Osteoblast (primary cell): ENCODE measurements around the gene ANKRD29. TPM values are rescaled to one million over a fixed set of nuclear protein-coding genes. Genes with fewer than 3 reads are reported as not detected.

Source experiments
- DNase-seq: peaks from one replicate; pipeline ENCODE4 v3.0.0; 2011; ENCODE audit warnings: low spot score, mixed read lengths; ENCODE audit not compliant: insufficient read length; ENCODE audit errors: missing footprints
- H2AFZ ChIP-seq: 2 replicates; pipeline ENCODE4 v1.6.0; 2011; ENCODE audit warnings: mild to moderate bottlenecking, low read length
- H3K27ac ChIP-seq: 2 replicates; pipeline ENCODE4 v1.5.1; 2011; ENCODE audit warnings: mild to moderate bottlenecking, low read depth, low read length, moderate library complexity
- H3K27me3 ChIP-seq: 2 replicates; pipeline ENCODE4 v1.6.0; 2012; ENCODE audit warnings: mild to moderate bottlenecking, control low read depth, inconsistent platforms, low read length, moderate library complexity; ENCODE audit not compliant: insufficient read depth
- H3K36me3 ChIP-seq: 2 replicates; pipeline ENCODE4 v1.5.1; 2011; ENCODE audit warnings: mild to moderate bottlenecking, low read length, control low read depth, moderate library complexity; ENCODE audit not compliant: insufficient read depth
- H3K4me1 ChIP-seq: 2 replicates; pipeline ENCODE4 v1.5.1; 2011; ENCODE audit warnings: mild to moderate bottlenecking, low read length, control low read depth, moderate library complexity; ENCODE audit not compliant: insufficient read depth
- H3K4me2 ChIP-seq: 2 replicates; pipeline ENCODE4 v1.6.0; 2011; ENCODE audit warnings: mild to moderate bottlenecking, low read length; ENCODE audit not compliant: insufficient read depth
- H3K4me3 ChIP-seq: fragments of 200-600 bp; sonication (generic); 3 replicates; pipeline ENCODE4 v1.5.1; 2012; ENCODE audit warnings: mild to moderate bottlenecking, low read length, inconsistent platforms; ENCODE audit not compliant: insufficient read depth
- H3K79me2 ChIP-seq: 2 replicates; pipeline ENCODE4 v1.6.0; 2012; ENCODE audit warnings: mild to moderate bottlenecking, low read length, control low read depth, inconsistent platforms; ENCODE audit not compliant: insufficient read depth
- H3K9me3 ChIP-seq: 2 replicates; pipeline ENCODE4 v1.5.1; 2011; ENCODE audit warnings: low read depth, low read length, control low read depth
- H4K20me1 ChIP-seq: 2 replicates; pipeline ENCODE4 v1.6.0; 2012; ENCODE audit warnings: mild to moderate bottlenecking, low read length, control low read depth; ENCODE audit not compliant: insufficient read depth
- CTCF ChIP-seq: IDR thresholded peaks from 2 replicates; pipeline ENCODE4 v1.5.1; 2011; ENCODE audit warnings: mild to moderate bottlenecking, low read depth, low read length, moderate library complexity; ENCODE audit errors: extremely low read depth
- total RNA-seq: library from RNA; depleted of rRNA; stranded (reverse); fragments of >200 nt; gene quantifications from 2 replicates; pipeline ENCODE4 v1.2.3, GENCODE V29; 2012

Gene ANKRD29
- 9.8 and 20.9 TPM in 2 replicates for total RNA-seq

- peak within 1 kb of the TSS; percentile 24 for H3K27ac ChIP-seq
- DNase-seq = peak; percentile 92
Measured at GRCh38 chr18:23662309-23663263, at the start of gene ANKRD29. Gene ANKRD29 (minus strand): TSS chr18:23662911. CDS start chr18:23662730, 181 bp downstream.

GRCh38 chr18:23712445-23712844 lies 49.7 kb upstream of the ANKRD29 start:
- H3K27me3 ChIP-seq = no peaks in the 10 kb centered on the region
- no peak for TF ChIP-seq CTCF
- no peak for DNase-seq
- no peak overlapping the region for H3K4me3 ChIP-seq
- H3K9me3 ChIP-seq = no peaks in the 10 kb centered on the region
- H3K4me1 ChIP-seq = peaks cover 18% of the 10 kb centered on the region
- no peak overlapping the region for H2AFZ ChIP-seq
- no peaks in the 10 kb centered on the region for H4K20me1 ChIP-seq
- no peak overlapping the region for H3K4me2 ChIP-seq
- H3K27ac ChIP-seq = no peak overlapping the region
- no peaks in the 10 kb centered on the region for H3K79me2 ChIP-seq
- no peaks in the 10 kb centered on the region for H3K36me3 ChIP-seq

More at GRCh38 chr18:23662309-23663263, at the start of gene ANKRD29:
- Histone ChIP-seq H4K20me1 (no peaks in the 10 kb centered on the region), H2AFZ (peak within 1 kb of the TSS; percentile 96), H3K4me3 (peak within 1 kb of the TSS; percentile 83), H3K36me3 (no peaks in the 10 kb centered on the region), H3K79me2 (no peaks in the 10 kb centered on the region), H3K4me1 (peaks cover 16% of the 10 kb centered on the region), H3K27me3 (peaks cover 24% of the 10 kb centered on the region), H3K4me2 (peak within 1 kb of the TSS; percentile 99), H3K9me3 (no peaks in the 10 kb centered on the region)
- no peak for TF ChIP-seq CTCF

- DNase-seq = no peak
Measured at GRCh38 chr18:23711426-23711825, 48.7 kb upstream of the ANKRD29 start.

More at GRCh38 chr18:23711426-23711825, 48.7 kb upstream of the ANKRD29 start:
- H3K4me1 ChIP-seq = peaks cover 8% of the 10 kb centered on the region
- no peak overlapping the region for H2AFZ ChIP-seq
- H3K4me2 ChIP-seq = no peak overlapping the region
- H3K9me3 ChIP-seq = peaks cover 4% of the 10 kb centered on the region
- no peaks in the 10 kb centered on the region for H3K79me2 ChIP-seq
- H3K36me3 ChIP-seq = no peaks in the 10 kb centered on the region
- H3K27ac ChIP-seq = no peak overlapping the region
- no peaks in the 10 kb centered on the region for H3K27me3 ChIP-seq
- no peaks in the 10 kb centered on the region for H4K20me1 ChIP-seq
- no peak for TF ChIP-seq CTCF
- H3K4me3 ChIP-seq = no peak overlapping the region
